Right lung (tissue), 5 donors: Measurements from ENCODE around the gene XIRP2. TPM values are rescaled to one million over a fixed set of nuclear protein-coding genes. Genes with fewer than 3 reads are reported as not detected.
A peak's percentile ranks its signal among the peaks of the same experiment; 100 is the strongest.
"Not testable (repeated sequence)": the region's sequence is repeated elsewhere in the genome, so short reads cannot be mapped to it uniquely, and the experiment has no call there.

Experiments used
- DNase-seq, 2 donors: peaks; one replicate each; pipeline ENCODE4 v3.0.0-alpha.2; 2013
- polyA plus RNA-seq, 5 donors: library from polyadenylated mRNA; unstranded; fragments of 120-200 nt; gene quantifications; one replicate each; pipeline versions ENCODE4 v1.2.1 to v1.2.3, GENCODE V29; 2013; ENCODE audit warnings: inconsistent platforms in 1 of 5, low replicate concordance in 1 of 5; ENCODE audit not compliant: insufficient read length in 5 of 5, insufficient read depth in 1 of 5

The XIRP2 gene
- polyA plus RNA-seq, 5 donors: 0.13 to 3.1 (median 0.29) TPM

GRCh38 chr2:167191588-167191987 is 303.3 kb downstream of the XIRP2 start:
- no peak for DNase-seq

DNA sequence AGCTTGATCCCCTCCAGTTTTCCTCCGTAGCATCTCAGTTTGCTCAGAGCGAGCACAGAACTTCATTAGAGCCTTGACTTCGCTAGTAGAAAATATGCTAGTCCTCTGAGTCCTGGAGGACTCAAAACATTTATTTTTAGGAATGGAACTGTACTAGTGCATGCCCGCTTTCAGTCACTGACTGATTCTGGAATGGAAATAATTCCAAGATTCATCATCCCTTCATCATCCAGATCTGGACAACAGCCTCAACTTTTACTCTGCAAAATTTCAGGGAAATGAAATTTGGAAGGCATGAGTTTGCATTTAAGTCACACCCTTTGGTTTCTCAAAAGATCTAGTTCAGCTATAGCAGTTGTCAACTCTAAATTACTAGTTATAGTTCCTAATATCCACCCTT is 304.6 kb downstream of the XIRP2 start:
- no peak for DNase-seq

- peak; percentile 31 to 66 for DNase-seq
Observed at GRCh38 chr2:167196461-167197252, 308.4 kb downstream of the XIRP2 start.

DNA sequence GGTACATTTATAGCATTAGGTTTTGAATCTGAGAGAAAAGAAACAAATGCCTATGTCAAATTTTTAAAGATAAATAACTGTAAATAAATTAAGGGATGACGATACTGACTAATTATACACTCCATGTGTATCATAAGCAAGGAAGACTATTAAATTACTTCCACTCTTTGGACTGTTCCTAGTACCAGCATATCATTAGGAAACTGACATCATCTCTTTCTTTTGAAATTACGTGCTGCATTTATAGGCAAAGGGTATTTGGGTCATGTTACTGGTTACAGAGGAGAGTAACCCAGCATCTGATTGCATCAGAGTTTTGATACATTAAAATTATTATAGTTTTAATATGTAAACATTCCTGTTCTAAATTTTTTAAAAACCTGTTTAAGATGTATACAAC is 309.7 kb downstream of the XIRP2 start:
- no peak for DNase-seq

GRCh38 chr2:167198576-167198975 is 310.3 kb downstream of the XIRP2 start:
- no peak for DNase-seq

- DNase-seq: no peak
Observed at GRCh38 chr2:167200019-167200418, 311.7 kb downstream of the XIRP2 start.

DNA sequence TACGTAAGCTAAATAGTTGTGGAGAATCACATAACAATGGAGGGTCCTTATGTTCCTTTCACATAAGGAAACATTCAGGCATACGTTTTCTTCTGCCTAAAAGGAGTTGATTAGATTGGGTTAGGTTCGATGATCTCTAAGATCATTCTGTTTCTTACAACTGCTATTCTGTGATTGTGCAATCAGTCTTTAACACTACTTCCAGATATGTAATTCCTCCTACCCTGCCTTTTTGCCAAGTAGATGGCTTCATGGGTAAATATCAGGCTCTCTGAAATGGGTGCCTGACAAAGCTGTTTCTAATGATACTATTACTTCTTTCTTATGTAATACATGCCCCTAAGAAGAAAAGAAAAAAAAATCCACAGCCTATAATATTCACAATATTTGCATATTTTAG is 321.5 kb downstream of the XIRP2 start:
- DNase-seq: peak in 1 of 2 donors; percentile 7

DNA sequence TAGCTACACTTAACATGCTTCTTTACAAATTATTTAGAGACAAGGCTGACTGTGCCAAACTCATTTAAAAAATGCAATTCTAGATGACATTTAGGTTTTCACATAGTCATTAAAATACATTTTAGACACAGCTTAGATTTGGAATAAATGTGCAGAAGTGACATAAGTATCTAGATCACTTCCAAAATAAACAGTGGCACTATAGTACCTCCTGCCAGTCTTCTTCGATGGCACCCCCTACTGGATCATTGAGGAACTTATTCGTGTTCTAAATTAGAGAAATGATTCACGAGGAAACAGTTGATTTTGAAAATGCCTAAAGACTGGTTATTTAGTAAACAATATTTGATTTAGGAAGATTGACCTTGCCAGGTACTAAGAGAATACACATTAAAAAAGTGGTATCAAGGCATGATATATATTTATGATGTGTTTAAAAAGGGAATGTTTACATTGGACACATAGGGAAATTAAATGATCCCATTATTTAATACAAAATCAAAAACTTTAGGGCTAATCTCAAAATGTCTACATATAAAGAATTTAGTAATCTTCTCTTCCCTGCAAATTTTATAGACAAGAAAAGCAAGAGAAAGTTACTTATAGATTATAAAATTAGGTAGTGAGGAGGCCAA is 323.9 kb downstream of the XIRP2 start:
- peak; percentile 31 to 36 for DNase-seq

DNA sequence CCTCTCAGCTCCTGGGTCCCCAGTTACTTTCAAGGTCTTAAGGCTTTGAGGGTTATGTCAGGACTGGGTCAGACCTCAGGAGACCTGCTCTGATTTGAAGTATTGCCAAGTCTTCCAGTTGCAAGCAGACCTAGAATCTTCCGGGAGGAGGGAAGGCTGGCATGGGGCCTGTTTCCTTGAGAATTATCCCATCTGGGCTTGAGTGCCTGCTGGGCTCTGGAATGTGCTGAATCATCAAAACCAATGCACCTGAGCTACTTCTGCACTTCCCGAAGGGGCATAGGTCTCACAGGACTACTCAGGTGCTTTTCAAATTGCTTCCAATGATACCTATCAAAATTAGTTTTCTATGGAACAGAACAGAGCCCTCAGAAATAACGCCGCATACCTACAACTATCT is 327.3 kb downstream of the XIRP2 start:
- no peak for DNase-seq

DNA sequence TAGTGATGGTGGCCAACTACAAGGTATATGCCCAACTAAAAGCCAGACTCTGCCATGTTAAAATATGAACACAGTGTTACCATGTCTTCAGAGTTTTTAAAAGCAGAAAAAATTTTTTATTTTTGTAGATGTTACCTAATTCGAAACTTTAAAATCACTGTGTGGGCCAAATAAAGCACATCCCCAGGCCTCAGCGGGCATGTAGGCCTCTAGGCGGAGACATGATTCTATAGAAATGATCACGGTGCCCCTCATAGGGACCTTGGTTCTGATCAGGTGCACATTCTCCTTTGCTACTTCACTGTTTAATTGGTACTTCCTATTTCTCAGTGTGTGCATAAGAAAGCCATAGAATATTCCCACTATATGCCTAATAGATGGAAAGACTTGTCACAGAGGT is 349.2 kb downstream of the XIRP2 start:
- no peak for DNase-seq

DNA sequence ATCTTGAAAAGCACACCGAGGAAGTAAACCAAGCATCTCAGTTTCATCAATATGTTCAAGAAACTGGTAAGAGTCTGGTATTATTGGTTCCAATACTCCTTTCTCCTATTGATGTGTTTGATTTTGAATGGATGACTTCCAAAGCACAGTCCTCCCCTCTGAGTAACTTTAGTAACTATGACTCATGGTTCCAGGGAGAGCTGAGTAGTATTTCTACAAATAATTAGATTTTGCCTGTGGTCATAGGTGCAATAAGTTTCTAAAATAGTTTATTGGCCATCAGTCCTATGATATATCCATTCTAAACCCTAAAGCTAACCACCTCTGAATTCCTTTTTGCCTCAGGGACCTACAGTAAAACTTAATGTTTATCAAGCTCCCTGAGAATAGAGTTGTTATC is 352.4 kb downstream of the XIRP2 start:
- DNase-seq: no peak

DNA sequence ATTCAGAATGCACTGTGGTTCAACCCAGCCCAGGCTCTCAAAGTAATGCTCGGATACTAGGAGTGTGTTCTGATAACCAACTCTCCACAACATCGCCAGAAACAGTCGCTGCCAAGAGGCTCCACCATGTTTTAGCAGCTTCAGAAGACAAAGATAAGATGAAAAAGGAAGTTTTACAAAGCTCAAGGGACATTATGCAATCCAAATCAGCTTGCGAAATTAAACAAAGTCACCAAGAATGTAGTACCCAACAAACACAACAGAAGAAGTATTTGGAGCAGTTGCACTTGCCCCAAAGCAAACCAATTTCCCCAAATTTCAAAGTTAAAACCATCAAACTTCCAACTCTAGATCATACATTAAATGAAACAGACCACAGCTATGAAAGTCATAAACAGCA is 360.9 kb downstream of the XIRP2 start:
- no peak for DNase-seq

- DNase-seq: no peak
Observed at GRCh38 chr2:167253025-167253424, 364.7 kb downstream of the XIRP2 start.

- DNase-seq: no peak
Observed at GRCh38 chr2:167254721-167255120, 366.4 kb downstream of the XIRP2 start.

DNA sequence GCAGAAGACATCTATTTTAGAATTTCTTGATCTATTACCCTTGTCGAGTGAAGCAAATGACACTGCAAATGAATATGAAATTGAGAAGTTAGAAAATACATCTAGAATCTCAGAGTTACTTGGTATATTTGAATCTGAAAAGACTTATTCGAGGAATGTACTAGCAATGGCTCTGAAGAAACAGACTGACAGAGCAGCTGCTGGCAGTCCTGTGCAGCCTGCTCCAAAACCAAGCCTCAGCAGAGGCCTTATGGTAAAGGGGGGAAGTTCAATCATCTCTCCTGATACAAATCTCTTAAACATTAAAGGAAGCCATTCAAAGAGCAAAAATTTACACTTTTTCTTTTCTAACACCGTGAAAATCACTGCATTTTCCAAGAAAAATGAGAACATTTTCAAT is 370.4 kb downstream of the XIRP2 start:
- DNase-seq: no peak

GRCh38 chr2:167264380-167264779 is 376.1 kb downstream of the XIRP2 start:
- peak in 1 of 2 donors; percentile 6 for DNase-seq

DNA sequence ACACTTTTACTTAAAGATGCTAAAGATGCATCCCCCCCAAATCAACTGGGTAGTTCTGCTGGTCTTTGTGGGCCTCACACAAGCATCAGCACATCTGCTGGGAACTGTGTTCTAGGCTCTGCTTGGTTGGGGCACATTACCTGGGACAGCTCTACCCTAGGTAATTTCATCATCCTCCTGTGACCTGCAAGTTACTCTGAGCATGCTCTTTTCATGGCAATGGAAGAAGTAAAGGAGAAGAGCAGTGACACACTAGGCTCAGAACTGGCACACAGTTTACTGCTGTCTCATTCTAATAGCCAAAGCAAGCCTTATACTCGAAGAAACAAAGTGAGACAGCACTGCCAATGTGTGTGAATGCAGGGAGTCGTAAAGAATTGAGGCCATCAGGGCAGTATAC is 376.7 kb downstream of the XIRP2 start:
- no peak for DNase-seq

GRCh38 chr2:167265722-167266121 is 377.4 kb downstream of the XIRP2 start:
- no peak for DNase-seq

DNA sequence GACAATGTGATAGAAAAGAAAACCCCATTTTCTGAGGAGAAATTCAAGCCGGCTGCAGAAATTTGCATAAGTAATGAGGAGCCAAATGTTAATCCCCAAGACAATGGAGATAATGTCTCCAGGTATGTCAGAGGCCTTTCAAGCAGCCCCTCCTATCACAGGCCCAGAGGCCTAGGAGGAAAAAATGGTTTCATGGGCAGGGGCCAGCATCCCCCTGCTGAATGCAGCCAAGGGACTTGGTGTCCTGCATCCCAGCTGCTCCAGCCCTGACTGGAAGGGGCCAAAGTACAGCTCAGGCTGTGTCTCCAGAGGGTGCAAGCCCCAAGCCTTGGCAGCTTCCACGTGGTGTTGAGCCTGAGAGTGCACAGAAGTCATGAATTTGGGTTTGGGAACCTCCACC is 380.0 kb downstream of the XIRP2 start:
- not testable (repeated sequence) for DNase-seq

- DNase-seq: no peak
Observed at GRCh38 chr2:167271932-167272331, 383.7 kb downstream of the XIRP2 start.

DNA sequence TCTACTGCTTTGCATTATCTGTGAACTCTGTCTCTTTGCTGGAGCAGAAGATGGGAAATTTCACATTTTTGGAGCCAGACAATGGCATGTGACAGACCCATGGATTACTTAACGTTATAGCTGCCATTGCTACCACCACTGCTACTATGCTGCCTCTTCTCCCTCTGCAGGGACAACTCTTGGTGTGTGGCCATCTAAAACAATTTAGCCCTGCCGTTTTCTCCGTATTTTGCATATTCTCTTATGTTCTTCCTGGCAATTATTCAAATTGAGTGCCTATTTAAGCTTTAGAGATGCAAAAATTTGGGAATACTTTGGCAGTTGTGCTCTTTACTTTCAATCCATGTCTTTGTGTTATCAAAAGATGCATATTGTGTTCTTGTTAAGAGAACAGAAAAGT is 386.8 kb downstream of the XIRP2 start:
- DNase-seq: no peak

DNA sequence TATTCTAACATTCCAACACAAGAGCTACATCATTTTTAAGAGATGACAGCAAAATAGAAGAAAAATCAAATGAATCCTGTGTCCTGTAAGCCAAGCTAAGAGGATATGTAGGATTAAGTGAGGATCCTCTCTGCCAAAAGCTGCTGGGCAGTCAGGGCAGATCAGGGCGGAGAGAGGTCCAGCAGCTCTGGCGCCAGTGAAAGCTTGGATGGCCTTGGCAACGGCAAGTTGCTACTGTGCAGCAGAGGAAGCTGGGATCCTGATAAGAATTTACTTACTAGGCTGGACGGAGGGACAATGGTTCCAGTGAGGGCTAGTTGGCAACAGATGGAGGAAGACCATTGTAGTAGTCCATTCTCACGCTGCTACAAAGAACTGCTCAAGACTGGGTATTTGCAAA is 391.5 kb downstream of the XIRP2 start:
- DNase-seq: no peak

DNA sequence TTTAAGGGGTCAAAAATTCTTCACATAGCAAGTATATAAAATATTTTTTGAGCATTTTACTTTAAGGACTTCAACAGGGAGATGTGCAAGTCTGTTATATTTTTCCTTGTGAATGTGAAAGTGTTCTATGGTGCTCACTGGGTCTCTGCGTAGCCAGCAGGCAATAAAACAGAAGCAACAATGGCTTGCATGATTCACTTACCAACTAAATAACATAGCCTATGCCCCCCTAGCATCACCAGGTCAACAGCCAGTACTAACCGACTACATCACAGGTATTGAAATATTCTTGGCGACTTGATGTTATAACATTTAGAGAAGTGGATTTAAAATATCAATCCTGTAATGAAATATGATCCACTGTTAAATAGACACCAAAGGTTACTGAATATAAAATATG is 398.9 kb downstream of the XIRP2 start:
- DNase-seq: no peak
